Kidney tubule cell (primary cell): Measurements from ENCODE around the gene GINS1.

ENCODE experiments used
- DNase-seq: peaks from one replicate; pipeline ENCODE4 v3.0.0-alpha.2; 2018; ENCODE audit warnings: low spot score

Gene GINS1

DNA sequence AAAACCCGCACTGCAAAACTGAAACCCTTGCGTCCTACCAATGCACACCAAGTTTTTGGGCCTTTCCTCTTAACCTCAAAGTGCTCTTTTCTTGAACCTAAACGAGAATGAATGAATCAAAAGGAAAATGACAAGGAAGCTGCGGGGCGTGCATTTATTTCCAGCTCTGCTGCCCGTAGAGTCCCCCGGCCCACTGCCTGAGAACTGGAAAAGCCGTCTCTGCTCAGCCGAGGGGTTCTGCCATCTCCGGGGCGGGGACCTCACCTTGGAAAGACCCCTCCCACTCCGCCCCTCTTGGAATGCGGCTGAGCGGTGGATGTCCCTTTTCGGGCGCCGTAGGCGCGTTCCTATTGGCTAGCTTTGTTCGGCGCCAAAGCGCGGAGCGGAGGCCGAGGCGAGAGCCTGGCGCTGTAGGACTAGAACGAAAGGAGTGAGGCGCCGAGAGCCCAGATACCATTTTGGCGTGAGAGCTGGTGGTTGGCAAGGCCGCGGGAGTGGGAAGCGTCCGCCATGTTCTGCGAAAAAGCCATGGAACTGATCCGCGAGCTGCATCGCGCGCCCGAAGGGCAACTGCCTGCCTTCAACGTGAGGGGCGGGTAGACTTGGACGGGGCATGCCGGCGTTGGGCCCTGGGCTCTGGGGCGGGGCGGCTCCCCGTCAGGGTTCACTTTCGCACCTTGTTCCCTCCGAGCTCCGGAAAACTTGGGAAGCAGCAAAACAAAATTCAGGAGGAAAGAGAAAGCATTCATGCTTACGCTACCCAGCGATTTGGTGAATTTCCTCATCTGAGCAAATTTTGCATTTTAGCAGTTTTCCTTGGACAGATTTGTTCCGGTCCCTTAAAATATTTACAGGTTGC, at the start of gene GINS1:
TSS of gene GINS1 (plus strand) at position 363 of the 859 bp plus-strand sequence. CDS start at position 511, 148 bp downstream.
- peak; percentile 92 for DNase-seq

DNA sequence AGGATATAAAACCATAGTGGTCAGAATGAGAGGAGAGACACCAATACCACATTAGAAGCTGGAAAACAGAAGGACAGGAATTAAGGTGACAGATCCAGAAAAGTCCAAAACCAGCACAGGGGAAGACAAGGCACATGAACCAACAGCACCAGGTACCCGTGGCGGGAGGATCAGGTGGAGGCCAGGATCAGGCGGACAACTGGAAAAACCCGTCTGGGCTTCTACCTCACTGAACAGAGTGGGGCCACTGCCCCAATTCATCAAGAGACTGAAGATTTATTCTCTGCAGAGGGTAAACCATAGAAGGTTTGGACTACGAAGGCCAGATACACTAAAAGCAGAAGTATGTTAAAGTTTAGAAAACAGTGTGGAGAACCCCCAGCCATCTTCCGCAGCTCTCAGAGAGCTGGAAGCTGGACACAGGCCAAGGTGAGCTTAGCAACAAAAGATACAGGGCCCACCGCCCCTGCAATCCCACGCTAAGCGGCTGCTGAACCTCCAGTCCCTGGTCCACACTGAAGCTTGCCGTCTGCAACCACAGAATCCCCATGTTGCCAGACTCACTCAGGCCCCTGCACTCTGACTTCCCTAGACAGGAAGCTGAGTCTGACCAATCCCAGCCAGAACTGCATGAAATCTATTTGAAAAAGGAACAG, 46.7 kb upstream of the GINS1 start:
- peak; percentile 64 for DNase-seq

DNA sequence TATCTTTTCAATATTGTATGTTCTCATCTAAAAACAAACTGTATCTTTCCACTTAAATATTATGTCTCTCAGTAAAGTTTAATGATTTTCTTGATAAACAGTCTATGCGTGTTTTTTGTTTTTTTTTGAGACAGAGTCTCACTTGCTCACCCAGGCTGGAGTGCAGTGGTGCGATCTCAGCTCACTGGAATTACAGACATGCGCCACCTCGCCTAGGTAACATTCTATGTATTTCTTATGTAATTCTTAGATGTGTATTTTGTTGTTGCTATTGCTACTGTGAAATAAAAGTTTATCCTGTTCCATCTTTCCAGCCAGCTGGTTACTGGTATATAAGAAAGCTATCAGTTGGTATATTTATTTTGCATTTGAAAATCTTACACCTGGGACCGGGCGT, 46.2 kb upstream of the GINS1 start:
- peak; percentile 78 for DNase-seq

DNA sequence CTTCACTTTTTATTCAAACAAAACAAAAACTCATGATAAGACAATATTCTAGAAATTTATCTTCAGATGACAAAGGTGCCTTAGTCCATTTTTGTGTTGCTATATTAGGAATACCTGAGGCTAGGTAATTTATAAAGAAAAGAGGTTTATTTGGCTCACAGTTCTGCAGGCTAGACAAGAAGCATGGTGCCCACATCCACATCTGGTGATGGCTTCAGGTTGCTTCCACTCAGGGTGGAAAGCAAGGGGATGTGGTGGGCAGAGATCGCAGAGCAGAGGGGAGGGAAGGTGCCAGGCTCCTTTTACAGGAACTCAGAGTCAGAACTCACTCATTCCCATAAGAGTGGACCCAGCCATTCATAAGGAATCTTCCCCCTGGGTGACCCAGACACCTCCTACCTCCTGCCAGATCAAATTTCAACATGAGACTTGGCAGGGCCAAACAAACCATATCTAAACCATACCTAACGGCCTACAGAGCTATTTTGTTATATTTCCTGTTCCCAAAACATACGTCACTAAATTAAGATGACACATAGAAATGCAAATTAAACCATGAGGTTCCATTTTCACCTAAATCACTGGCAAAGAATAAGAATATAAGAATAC, 43.2 kb upstream of the GINS1 start:
- no peak for DNase-seq

DNA sequence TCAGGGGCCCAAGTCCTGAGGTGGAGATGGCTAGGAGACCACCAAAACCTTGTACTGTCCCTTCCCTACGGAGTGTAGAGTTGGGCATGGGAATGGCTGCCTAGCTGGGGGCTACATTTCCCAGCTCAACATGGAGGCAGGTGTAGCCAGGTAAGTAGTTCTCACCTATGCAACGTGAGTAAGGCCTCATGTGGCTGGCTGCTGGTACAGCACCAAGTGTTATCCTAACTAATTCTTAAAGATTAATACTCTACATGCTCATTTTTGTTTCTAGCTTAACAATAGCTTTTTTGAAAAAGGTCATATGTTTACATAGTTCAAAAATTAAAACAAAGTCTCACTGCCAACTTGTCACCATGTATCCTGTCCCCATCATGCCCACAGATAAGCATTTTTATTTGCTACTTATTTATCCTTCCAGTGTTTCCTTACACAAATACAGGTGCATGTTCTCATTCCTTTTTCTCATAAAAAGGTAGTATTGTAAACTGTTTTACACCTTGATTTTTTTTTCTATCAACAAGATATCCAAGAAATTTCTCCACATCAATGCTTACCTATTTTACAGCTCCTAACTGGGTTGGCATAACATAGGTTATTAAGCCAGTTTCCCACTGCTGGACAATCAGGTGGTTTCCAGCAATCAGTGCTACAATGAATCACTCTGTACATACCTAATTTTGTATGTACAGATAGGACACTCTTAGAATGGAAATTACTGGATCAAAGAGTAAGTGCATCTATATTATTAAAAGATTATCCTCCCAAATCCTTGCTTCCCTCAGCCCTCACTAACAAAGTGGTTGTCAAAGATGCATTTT, 42.4 kb upstream of the GINS1 start:
- peak; percentile 16 for DNase-seq

DNA sequence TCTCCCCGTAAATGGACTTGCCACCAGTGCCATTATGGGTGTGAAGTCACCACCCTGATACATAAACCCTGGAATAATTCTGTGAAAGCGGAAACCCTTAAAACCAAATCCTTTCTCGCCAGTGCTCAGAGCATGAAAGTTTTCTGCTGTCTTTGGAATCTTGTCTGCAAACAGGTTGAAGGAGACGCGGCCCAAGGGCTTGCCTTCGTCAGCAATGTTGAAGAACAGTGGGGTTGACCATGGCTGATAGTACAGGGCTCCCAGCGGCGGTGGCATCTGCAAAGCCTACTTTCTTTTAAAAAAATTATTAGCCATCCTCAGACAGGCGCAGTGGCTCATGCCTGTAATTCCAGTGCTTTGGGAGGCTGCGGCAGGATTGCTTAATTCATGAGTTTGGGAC, 38.9 kb upstream of the GINS1 start:
- DNase-seq = no peak

DNA sequence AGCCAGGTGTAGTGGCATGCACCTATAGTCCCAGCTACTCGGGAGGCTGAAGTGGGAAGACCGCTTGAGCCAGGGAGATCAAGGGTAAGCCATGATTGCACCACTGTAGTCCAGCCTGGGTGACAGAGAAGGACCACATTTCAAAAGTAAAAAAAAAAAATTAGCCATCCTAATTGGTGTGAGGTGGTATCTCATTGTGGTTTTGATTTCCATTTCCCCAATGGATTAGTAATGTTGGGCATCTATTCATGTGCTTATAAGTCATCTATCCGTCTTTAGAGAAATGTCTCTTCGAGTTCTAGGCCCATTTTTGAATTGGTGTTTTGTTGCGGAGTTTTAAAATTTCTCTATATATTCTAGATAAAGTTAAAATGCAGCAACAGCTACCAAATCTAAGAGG, 38.5 kb upstream of the GINS1 start:
- DNase-seq = no peak

DNA sequence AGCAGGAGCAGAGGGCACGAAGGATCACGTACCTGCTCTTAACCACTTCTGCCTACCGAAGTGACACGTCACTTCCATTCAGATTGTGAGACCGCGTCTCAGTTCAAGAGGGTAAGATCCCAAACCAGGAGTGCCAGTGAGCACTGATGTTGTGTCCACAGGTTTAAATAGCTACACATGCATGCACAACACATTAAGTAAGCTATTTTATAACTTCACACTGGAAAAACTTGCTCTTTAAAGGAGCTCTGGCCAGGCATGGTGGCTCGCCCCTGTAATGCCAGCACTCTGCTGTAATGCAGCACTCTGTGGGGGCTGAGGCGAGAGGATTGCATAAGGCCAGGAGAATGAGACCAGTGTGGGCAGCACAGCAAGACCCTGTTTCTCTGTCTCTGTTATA, 37.9 kb upstream of the GINS1 start:
- peak; percentile 77 for DNase-seq

DNA sequence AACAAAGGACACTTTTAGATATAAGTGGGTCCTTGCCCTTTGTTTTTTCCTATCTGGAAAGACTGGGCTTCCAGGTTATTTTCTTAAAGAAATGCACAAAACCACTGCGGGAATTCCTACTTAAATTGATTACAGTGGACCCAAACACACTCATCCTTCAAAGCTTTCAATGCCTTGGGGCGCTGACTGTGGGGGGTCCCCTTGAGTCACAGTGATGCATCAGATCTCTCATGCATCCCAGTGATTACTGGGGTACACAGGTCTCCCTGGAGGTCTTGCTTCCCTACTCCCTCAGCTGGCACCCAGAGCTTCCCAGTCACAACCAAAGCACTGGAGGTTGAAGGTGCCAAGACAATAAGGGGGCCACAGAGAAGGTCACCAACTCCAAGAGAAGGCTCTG, 37.5 kb upstream of the GINS1 start:
- no peak for DNase-seq

DNA sequence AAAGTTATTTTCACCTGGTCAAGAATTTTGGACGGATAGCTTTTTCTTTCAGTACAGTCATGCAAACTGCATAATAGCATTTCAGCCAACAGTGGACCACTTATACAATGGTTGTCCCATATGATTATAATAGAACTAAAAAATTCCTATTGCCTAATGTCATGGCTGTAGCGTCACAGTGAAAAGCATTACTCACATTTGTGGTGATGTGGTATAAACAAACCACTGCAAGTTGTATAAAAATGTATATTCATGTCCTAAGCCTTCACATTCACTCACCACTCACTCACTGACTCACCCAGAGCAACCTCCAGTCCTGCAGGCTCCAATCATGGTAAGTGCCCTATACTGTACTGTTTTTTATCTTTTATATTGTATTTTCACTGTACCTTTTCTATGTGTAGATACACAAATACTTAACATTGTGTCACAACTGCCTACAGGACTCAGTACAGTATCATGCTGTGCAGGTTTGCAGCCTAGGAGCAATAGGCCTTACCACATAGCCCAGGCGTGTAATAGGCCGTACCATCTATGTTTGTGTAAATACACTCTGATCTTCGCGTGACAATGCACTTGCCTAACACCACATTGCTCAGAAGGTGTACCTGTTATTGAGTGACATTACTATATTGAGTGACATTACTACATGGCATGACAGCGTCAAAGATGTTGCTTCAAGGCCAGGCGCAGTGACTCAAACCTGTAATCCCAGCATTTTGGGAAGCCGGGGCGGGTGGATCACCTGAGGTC, 34.7 kb upstream of the GINS1 start:
- peak; percentile 93 for DNase-seq

DNA sequence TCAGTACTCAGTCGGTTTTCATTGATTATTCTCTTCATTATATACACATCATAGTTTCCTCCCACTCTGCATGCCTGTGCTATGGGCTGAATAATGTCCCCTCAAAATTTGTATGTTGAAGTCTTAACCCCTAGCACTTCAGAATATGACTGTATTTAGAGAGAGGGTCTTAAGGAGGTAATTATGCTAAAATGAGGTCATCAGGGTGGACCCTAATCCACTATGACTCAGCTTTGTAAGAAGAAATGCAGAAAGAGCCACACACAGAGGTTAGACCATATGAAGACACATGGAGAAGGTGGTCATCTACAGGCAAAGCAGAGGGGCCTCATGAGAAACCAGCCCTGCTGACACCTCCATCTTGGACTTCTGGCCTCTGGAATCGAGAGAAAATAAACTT, 32.6 kb upstream of the GINS1 start:
- no peak for DNase-seq

DNA sequence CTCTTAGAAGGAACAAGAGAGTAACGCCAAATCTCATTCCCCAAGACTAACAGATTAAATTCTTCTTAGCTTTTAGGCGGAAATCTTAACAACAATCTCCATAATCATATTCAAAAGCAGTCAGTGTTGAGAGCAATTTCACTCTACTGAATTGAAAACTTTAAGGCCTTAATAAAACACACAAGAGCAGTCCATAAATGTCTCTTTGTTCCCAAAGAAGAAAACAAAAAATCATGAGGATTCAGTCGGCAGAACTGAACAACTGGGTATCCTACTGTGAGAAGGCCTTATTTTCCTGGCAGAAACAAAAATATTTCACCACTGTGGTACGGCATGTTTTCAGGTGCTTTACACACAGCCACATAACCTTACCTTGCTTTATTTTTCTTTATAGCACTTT, 31.2 kb upstream of the GINS1 start:
- no peak for DNase-seq

DNA sequence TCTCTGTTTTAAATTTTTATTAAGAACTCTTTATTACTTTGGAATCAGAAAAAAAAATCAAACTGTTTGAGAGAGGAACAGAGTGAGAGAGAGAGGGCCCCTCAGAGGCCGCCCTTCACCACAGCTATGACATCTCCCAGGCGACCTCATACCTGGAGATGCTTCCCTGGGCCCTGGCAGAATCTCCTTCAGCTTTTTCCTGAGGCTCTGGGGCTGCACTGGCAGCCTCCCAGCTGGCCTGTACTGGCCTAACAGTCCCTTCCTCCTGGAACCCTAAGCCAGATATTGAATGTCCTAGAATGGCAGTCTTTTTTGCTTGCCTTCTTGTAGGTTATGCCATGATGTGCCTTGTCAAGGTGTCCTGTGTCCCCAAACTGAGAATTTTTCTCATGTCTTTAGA, 30.6 kb upstream of the GINS1 start:
- DNase-seq = no peak

DNA sequence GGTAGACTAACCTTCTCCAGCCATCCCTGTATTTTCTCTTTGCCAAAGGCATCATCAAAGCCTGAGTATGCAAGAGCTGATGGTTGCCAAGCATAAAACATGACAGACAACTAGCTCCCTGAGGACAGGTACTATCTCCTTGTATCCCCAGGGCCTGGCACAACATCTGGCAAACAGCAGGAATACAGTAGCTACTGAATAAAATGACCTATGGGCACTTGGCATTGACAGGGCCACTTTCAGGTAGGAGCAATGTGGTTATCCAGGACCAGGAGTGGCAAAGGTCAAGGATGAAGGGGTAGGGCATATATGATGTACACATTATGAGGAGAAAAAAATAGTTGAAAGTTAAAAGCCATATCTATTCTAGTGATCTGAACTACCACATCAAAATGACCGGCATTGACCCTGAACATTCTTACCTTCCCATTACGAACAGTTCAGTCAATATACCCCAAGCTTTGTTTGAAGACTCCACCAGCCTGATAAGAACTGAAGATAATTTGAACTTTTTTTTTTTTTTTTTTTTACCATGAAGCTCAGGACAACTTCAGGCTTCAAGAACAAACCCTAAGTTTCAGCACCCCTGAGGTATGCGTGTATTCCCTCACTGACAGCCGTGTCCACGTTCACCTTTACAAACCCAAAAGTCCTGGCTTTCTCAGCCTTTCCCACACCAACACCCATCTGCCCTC, 29.1 kb upstream of the GINS1 start:
- no peak for DNase-seq

DNA sequence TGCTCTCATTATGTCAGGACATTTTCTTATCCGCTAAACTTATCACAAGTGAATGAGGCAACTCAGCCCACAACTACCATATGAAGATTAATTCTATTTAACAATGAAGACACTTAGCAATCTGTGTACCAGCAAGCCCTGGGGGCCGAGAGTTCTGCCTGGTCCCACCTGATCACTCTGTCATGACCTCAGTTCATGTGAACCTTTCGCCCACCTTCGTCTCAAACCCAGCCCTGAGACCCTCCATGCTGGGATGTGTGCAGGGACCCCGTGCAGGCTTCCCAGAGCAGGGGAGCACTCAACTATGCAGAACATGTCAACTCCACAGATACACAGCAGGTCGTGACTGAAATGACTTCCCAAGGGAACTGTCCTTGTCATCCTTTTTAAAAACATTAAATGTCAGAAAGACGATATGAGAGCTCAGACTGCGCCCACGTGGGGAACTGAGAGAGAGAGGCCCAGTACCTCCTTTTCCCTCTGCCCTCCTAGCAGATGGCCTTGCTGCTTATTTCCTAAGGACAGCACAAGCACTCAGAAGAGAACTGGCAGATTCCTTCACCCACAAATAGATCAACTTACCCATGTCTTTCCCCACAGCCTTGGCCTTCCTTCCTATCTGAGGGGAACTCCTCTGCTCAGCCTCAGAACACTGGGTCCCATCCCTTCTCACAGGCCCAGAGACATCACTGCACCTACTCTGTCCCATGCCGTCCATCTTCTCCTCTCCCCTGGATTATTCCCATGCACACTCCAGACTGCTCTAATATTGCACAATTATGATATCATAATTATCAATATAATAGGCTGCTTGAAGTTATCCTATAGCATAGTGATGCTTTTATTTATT, 28.4 kb upstream of the GINS1 start:
- no peak for DNase-seq

DNA sequence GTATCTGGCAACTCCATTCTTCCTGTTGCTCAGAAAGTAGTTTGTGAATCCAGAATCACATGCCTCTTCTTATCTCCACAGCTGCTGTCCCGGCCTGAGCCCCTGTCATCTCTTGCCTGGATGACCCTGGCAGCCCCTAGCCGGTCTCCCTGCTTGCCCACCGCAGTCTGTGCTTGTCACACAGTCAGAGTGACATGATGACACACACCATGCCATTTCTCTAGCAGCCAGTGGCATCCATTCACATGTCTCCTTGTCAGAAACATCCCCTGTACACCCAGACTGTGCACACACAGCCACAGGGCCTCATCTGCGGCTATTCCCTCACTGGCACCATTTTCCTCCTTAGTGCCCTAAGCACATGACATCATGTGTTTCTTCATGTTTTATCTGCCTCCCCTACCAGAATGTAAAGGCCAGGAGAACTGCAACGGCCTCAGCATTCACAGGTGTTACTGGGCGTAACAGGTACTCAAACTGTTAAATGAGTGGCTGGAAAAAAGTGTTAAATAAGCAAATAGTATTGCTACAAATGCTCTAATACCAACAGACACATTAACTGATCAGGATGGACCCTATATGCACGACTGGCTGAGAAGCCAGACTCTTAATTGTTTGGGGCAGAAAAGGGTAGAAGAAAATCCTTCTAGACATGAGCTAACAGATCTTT, 26.4 kb upstream of the GINS1 start:
- no peak for DNase-seq

DNA sequence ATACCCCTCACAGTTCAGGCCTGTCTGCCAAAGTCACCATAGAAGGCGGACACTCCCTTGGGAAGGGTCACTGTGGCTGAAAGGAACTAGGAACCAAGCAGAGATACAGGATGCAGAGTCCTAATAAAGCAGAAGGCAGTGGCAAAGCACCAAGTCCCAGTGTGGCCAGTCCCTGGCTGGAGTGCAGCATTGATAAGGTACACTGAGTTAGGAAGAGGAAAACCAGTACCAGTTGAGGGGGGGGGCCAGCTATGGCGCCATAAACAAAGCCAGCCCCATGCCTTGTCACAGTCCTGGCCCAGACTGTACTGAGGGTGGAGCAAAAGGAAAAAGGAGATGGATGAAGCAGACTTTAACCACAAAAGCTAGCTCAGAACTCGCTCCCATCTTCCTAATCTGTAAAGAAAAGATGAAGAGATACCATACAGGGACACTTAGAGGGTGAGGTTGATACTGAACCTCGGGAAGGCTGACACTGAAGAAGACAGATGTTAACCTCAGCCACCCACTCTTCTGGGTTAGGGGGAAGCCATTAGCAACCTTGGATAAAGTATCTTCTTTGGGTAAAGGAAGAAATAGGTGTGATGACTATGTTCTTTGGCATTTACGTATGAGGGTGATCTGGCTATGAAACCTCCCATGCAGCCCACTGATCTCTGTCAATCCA, 24.6 kb upstream of the GINS1 start:
- peak; percentile 26 for DNase-seq

DNA sequence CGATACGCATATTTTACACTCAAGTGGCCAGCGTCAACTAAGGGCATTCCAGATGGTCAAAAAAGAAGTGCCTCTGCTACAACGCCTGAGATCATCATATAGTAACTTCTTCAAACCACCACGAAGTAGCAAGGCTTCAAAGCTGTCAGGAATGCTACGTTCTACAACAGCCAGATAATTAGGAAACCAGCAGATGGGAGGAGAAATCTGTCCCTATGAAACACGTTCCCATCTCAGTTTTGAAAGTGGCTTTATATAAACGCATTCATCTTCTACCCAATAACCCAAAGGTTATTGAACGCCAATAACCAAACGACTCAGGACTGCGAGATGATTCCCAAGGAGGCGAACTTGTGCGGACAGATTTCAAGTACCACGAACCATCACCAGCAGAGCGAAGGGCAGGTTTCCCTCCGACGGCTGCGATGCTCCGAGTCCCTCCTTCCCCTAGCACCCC, 18.0 kb upstream of the GINS1 start:
- DNase-seq = peak; percentile 41
